Uterus (tissue), 2 donors: ENCODE measurements around the gene CERS6.

Source experiments
- CTCF ChIP-seq, 4 experiments: fragments of 200-600 bp in 2 of 4; fragments of 450-650 bp in 2 of 4; sonication (generic) in 2 of 4; IDR thresholded peaks; one replicate each; pipeline ENCODE4 v1.5.1; 2016 to 2019; ENCODE audit warnings: antibody characterized with exemption in 4 of 4, mild to moderate bottlenecking in 2 of 4, moderate library complexity in 1 of 4
- POLR2A ChIP-seq, 2 donors: fragments of 450-650 bp; IDR thresholded peaks; one replicate each; pipeline ENCODE4 v1.6.1; 2016; ENCODE audit warnings: antibody characterized with exemption in 2 of 2, mild to moderate bottlenecking in 1 of 2, moderate library complexity in 1 of 2

- TF ChIP-seq CTCF (IDR thresholded peaks at IDR 0.05) (no peak), POLR2A (IDR thresholded peaks at IDR 0.05) (no peak)
Observed at GRCh38 chr2:168461178-168461941, 5.3 kb downstream of the CERS6 start.
